ENCODE measurements around the gene RCVRN. TPM values are rescaled to one million over a fixed set of nuclear protein-coding genes. Genes with fewer than 3 reads are reported as not detected.

Gene RCVRN
- total and polyA plus RNA-seq, 12 donors = 0.13 to 0.91 (median 0.47) TPM; not detected in 8

GRCh38 chr17:9929871-9930270 lies 24.8 kb upstream of the RCVRN start:
- peaks cover 0 to 6% of the 10 kb centered on the region in 2 donors for H3K36me3 ChIP-seq (replicated peaks in 1 of 2)

GRCh38 chr17:9928601-9929333 lies 23.7 kb upstream of the RCVRN start:
- peaks cover 0 to 2% of the 10 kb centered on the region in 2 donors for H3K36me3 ChIP-seq (replicated peaks in 1 of 2)
- DNase-seq = no peak
- intact Hi-C loops (cut with DNase I) = loop anchor here (5.0 to 10.0 kb wide), 3 partner anchors 299 to 689 kb away; no protein-coding TSS in a partner anchor

More at GRCh38 chr17:9929871-9930270, 24.8 kb upstream of the RCVRN start:
- Histone ChIP-seq H3K4me1 (replicated peaks in 1 of 2) (no peaks in the 10 kb centered on the region), H3K4me3 (no peak overlapping the region), H3K27ac (no peak overlapping the region), H3K9me3 (replicated peaks in 1 of 3) (no peaks in the 10 kb centered on the region), H3K27me3 (no peaks in the 10 kb centered on the region)
- DNase-seq = no peak
- 60 to 85% (median 81%) methylated on average over 8 of the region's 8 CpGs for WGBS, 4 donors
- intact Hi-C loops (cut with DNase I) = loop anchor here (5.0 to 10.0 kb wide), 3 partner anchors 297 to 687 kb away; no protein-coding TSS in a partner anchor
- TF ChIP-seq CTCF (IDR thresholded peaks at IDR 0.05) = no peak
- TF ChIP-seq POLR2A (IDR thresholded peaks at IDR 0.05) = no peak

GRCh38 chr17:9926150-9926804 lies 21.2 kb upstream of the RCVRN start:
- intact Hi-C loops (cut with DNase I) = loop anchor here (5.0 to 10.0 kb wide), 3 partner anchors 301 to 691 kb away; no protein-coding TSS in a partner anchor

More at GRCh38 chr17:9928601-9929333, 23.7 kb upstream of the RCVRN start:
- WGBS, 4 donors = 30 to 45% (median 42%) methylated on average over 12 to 13 of the region's 13 CpGs
- H3K27me3 ChIP-seq = no peaks in the 10 kb centered on the region
- no peak overlapping the region for H3K4me3 ChIP-seq
- TF ChIP-seq CTCF (IDR thresholded peaks at IDR 0.05) (peak in 1 of 6 experiments; percentile 12), POLR2A (IDR thresholded peaks at IDR 0.05) (no peak)
- no peaks in the 10 kb centered on the region for H3K9me3 ChIP-seq (replicated peaks in 1 of 3)
- H3K4me1 ChIP-seq (replicated peaks in 1 of 2) = no peaks in the 10 kb centered on the region
- H3K27ac ChIP-seq = no peak overlapping the region

More at GRCh38 chr17:9926150-9926804, 21.2 kb upstream of the RCVRN start:
- TF ChIP-seq CTCF (IDR thresholded peaks at IDR 0.05) = no peak
- no peak for TF ChIP-seq POLR2A (IDR thresholded peaks at IDR 0.05)
- Histone ChIP-seq H3K27me3 (no peaks in the 10 kb centered on the region), H3K36me3 (replicated peaks in 1 of 2) (no peaks in the 10 kb centered on the region), H3K4me1 (replicated peaks in 1 of 2) (no peaks in the 10 kb centered on the region), H3K9me3 (replicated peaks in 1 of 3) (no peaks in the 10 kb centered on the region), H3K4me3 (no peak overlapping the region), H3K27ac (no peak overlapping the region)
- DNase-seq = no peak
- 76 to 85% (median 80%) methylated on average over 10 to 21 of the region's 21 CpGs for WGBS, 4 donors

Measured in adrenal gland (tissue), 12 donors.